Stimulated activated CD8-positive, alpha-beta memory T cell treated with anti-CD3 and anti-CD28 coated beads, Interleukin-2, amount 100 ng/mL, for 48 hours (primary cell): ENCODE results near the gene MRPL33.

Source experiments
- DNase-seq, 2 donors: peaks; one replicate each; pipeline ENCODE4 v3.0.0-alpha.2; 2020; ENCODE audit warnings: low read depth in 2 of 2

MRPL33 gene

GRCh38 chr2:27808984-27809383 is 37.5 kb downstream of the MRPL33 start:
- DNase-seq: no peak

DNA sequence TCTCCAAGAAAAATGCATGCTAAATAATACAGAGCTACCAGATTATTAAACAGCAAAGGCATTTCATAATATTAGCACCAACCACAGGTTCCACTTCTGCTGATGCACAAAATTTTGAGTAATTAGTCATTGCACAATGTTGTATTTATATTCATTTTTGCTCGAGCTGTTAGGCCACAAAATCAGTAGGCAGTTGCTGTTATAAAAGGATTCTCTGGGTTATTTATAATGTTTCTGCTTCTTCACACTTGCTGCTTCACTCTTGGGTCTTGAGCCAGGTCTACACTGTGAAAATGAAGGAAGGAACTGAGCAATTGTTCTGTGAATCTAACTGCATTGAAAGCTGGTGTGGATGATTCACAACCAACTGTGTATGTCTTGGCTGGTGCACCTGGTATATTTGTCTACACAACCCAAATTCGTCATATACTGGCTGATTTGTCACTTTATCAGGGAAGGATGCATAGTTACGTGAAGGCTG is 38.3 kb downstream of the MRPL33 start:
- no peak for DNase-seq

DNA sequence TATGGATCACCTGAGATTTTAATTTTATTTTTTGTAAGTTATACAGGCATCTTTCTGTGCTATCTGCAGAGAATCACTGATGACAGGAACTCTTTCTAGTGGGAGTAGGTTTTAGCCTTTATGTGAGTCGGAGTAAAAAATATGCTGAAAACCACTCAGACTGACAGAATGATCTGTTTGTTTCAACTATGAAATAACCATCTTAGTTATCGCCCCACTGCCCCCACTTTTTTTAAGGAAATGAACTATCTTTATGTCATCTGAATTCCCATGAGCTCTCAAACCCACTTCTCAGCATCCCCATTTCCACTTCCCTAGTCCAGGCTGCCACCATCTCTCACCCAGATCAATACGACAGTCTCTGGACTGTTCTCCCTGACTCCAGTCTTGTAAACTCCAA is 38.9 kb downstream of the MRPL33 start:
- DNase-seq: no peak

DNA sequence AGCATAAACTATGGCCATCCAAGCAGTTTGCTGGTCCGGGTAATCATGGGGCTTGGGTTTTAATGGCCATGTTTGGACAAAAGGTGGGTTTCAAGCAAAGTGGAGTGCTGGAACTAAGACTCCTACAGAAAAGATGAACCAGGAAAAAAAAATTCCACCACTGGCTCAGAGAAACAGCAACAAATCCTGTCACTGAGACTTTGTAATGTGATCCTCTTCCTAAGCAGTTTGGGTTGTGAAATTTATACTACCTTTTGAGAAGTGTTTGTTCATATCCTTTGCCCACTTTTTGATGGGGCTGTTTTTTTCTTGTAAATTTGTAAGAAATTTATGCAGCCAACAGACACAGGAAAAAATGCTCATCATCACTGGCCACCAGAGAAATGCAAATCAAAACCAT is 40.2 kb downstream of the MRPL33 start:
- no peak for DNase-seq

- no peak for DNase-seq
These were observed 43.2 kb downstream of the MRPL33 start for GRCh38 chr2:27814758-27815157.

GRCh38 chr2:27815860-27816438 is 44.4 kb downstream of the MRPL33 start:
- no peak for DNase-seq

DNA sequence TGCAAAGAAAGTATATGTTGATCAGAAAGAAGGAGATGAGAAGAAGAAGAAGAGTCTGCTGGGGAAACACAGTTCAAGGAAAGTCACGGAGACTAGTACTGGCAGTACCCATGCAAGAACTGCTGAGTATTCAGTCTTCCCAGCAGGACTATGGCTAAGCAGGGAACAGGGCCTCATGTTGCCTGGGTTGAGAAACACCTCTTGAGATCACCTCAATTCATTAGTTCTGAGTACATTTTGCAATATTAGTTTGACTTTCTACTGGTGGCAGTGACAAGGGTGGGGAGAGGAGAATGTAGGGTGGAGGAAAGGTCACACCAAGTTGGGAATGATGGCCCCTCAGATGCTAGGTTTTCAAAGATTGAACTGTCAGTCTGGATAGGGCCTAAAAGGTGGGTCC is 50.5 kb downstream of the MRPL33 start:
- DNase-seq: no peak

DNA sequence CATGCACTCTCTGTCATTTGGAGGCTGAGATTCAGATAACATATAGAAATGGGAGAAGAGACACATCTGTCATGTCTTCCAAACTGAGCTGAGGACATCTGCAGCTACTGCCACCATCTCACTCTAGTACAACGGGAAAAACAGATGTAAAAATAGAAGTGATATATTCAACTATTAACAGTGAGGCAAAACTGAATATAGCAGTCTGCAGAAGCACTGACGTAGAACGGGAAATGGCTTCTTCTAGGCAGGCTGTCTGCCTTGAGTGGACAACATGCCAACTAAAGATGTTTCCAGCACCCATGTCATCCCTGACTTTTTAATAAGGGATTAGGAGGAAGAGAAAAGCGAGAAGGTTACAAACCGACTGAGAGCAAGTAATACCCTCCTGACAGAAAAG is 51.6 kb downstream of the MRPL33 start:
- no peak for DNase-seq

GRCh38 chr2:27823569-27823968 is 52.0 kb downstream of the MRPL33 start:
- no peak for DNase-seq

DNA sequence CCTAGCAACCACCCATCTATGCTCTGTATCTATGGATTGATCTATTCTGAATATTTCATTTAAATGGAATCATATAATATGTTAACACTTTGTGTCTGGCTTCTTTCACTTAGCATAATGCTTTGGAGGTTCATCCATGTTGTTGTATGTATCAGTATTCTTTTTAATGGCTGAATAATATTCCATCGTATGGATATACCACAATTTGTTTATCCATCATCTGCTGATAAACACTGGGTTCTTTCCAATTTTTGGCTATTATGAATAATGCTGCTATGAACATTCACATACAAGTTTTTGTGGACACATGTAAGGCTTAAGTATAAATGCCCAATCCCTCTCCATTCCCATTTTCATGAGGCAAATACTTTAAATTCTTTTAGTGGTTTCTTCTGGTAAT is 52.9 kb downstream of the MRPL33 start:
- DNase-seq: no peak

DNA sequence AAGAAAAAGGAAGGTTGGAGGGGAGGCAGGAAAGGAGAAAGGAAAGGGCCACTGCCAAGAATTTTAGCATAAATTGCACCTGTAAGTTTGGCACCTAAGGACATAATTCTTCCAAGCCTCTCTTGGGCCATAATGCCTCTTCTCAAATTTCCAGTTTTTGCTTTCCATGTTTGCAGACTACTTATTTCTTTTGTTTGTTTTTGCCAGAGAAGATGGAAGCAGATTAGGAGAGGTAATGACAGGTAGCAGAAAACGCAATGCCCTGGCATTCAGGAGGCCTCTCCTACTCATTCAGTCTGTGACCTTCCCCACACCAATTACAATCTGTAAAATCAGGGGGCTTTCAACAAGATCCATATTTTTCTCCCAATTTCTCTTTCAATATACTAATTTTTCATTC is 56.8 kb downstream of the MRPL33 start:
- DNase-seq: no peak
